Measurements from ENCODE around the gene ZSWIM4. TPM values are rescaled to one million over a fixed set of nuclear protein-coding genes. Genes with fewer than 3 reads are reported as not detected.

Gene ZSWIM4
- total and polyA plus RNA-seq, 2 experiments from 2014 or later: 5.4 to 42.3 TPM

GRCh38 chr19:13850910-13851733 lies 55.9 kb downstream of the ZSWIM4 start:
- DNase-seq (ENCODE audit: low spot score): no peak
- H3K9me2 ChIP-seq (ENCODE audit: insufficient read depth): no peaks in the 10 kb centered on the region
- no peak overlapping the region; the same call in 1 of the 2 replicates for H3K27ac Mint-ChIP-seq
- no peak; the same call in 2 of the 3 replicates for ATAC-seq
- peaks cover 19% of the 10 kb centered on the region for H3K4me1 ChIP-seq (ENCODE audit: insufficient read depth)
- peak overlapping the region; percentile 72; the same call in 1 of the 2 replicates for H3K4me2 ChIP-seq
- no peaks in the 10 kb centered on the region for H3K27me3 ChIP-seq (ENCODE audit: insufficient read depth)
- H3K27ac ChIP-seq (ENCODE audit: low read depth): peak overlapping the region; percentile 63; the same call in 1 of the 2 replicates
- peaks cover 16% of the 10 kb centered on the region for H3K4me1 Mint-ChIP-seq
- H3K9me3 Mint-ChIP-seq: no peaks in the 10 kb centered on the region
- peaks cover 23% of the 10 kb centered on the region for H3F3A ChIP-seq (replicated peaks; ENCODE audit: low read depth)
- no peaks in the 10 kb centered on the region for H3K36me3 Mint-ChIP-seq (ENCODE audit: low read depth)
- H3K36me3 ChIP-seq (ENCODE audit: insufficient read depth): no peaks in the 10 kb centered on the region
- H3K27me3 Mint-ChIP-seq (ENCODE audit: insufficient read depth, low read depth, poor library complexity): peaks cover 19% of the 10 kb centered on the region
- no peaks in the 10 kb centered on the region for H3K79me2 ChIP-seq (replicated peaks; ENCODE audit: insufficient read depth)
- no peak for TF ChIP-seq EZH2phosphoT487 (IDR thresholded peaks at IDR 0.05; ENCODE audit: unreplicated experiment)
- TF ChIP-seq EZH2 (IDR thresholded peaks at IDR 0.05; ENCODE audit: low read depth, unreplicated experiment): no peak
- TF ChIP-seq NANOG (IDR thresholded peaks at IDR 0.05; ENCODE audit: borderline replicate concordance): no peak
- no peak for TF ChIP-seq ETS1 (IDR thresholded peaks at IDR 0.05)
- no peak for TF ChIP-seq JUNB (IDR thresholded peaks at IDR 0.05; ENCODE audit: unreplicated experiment)
- TF ChIP-seq ZNF114 (CRISPR knock-in tag; IDR thresholded peaks at IDR 0.05): no peak
- TF ChIP-seq POLR2AphosphoS5 (IDR thresholded peaks at IDR 0.05; ENCODE audit: low read depth): no peak
- TF ChIP-seq, protein P1, sequence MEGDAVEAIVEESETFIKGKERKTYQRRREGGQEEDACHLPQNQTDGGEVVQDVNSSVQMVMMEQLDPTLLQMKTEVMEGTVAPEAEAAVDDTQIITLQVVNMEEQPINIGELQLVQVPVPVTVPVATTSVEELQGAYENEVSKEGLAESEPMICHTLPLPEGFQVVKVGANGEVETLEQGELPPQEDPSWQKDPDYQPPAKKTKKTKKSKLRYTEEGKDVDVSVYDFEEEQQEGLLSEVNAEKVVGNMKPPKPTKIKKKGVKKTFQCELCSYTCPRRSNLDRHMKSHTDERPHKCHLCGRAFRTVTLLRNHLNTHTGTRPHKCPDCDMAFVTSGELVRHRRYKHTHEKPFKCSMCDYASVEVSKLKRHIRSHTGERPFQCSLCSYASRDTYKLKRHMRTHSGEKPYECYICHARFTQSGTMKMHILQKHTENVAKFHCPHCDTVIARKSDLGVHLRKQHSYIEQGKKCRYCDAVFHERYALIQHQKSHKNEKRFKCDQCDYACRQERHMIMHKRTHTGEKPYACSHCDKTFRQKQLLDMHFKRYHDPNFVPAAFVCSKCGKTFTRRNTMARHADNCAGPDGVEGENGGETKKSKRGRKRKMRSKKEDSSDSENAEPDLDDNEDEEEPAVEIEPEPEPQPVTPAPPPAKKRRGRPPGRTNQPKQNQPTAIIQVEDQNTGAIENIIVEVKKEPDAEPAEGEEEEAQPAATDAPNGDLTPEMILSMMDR (conservative IDR thresholded peaks at IDR 0.05; ENCODE audit: low read depth in 2 of 2): no peak
- no peak for TF ChIP-seq STAT1 (IDR thresholded peaks at IDR 0.05; ENCODE audit: unreplicated experiment)
- TF ChIP-seq REST (IDR thresholded peaks at IDR 0.05; ENCODE audit: unreplicated experiment): no peak
- TF ChIP-seq CREB1 (CRISPR knock-in tag; IDR thresholded peaks at IDR 0.05; ENCODE audit: low read depth): no peak
- TF ChIP-seq, protein P2, sequence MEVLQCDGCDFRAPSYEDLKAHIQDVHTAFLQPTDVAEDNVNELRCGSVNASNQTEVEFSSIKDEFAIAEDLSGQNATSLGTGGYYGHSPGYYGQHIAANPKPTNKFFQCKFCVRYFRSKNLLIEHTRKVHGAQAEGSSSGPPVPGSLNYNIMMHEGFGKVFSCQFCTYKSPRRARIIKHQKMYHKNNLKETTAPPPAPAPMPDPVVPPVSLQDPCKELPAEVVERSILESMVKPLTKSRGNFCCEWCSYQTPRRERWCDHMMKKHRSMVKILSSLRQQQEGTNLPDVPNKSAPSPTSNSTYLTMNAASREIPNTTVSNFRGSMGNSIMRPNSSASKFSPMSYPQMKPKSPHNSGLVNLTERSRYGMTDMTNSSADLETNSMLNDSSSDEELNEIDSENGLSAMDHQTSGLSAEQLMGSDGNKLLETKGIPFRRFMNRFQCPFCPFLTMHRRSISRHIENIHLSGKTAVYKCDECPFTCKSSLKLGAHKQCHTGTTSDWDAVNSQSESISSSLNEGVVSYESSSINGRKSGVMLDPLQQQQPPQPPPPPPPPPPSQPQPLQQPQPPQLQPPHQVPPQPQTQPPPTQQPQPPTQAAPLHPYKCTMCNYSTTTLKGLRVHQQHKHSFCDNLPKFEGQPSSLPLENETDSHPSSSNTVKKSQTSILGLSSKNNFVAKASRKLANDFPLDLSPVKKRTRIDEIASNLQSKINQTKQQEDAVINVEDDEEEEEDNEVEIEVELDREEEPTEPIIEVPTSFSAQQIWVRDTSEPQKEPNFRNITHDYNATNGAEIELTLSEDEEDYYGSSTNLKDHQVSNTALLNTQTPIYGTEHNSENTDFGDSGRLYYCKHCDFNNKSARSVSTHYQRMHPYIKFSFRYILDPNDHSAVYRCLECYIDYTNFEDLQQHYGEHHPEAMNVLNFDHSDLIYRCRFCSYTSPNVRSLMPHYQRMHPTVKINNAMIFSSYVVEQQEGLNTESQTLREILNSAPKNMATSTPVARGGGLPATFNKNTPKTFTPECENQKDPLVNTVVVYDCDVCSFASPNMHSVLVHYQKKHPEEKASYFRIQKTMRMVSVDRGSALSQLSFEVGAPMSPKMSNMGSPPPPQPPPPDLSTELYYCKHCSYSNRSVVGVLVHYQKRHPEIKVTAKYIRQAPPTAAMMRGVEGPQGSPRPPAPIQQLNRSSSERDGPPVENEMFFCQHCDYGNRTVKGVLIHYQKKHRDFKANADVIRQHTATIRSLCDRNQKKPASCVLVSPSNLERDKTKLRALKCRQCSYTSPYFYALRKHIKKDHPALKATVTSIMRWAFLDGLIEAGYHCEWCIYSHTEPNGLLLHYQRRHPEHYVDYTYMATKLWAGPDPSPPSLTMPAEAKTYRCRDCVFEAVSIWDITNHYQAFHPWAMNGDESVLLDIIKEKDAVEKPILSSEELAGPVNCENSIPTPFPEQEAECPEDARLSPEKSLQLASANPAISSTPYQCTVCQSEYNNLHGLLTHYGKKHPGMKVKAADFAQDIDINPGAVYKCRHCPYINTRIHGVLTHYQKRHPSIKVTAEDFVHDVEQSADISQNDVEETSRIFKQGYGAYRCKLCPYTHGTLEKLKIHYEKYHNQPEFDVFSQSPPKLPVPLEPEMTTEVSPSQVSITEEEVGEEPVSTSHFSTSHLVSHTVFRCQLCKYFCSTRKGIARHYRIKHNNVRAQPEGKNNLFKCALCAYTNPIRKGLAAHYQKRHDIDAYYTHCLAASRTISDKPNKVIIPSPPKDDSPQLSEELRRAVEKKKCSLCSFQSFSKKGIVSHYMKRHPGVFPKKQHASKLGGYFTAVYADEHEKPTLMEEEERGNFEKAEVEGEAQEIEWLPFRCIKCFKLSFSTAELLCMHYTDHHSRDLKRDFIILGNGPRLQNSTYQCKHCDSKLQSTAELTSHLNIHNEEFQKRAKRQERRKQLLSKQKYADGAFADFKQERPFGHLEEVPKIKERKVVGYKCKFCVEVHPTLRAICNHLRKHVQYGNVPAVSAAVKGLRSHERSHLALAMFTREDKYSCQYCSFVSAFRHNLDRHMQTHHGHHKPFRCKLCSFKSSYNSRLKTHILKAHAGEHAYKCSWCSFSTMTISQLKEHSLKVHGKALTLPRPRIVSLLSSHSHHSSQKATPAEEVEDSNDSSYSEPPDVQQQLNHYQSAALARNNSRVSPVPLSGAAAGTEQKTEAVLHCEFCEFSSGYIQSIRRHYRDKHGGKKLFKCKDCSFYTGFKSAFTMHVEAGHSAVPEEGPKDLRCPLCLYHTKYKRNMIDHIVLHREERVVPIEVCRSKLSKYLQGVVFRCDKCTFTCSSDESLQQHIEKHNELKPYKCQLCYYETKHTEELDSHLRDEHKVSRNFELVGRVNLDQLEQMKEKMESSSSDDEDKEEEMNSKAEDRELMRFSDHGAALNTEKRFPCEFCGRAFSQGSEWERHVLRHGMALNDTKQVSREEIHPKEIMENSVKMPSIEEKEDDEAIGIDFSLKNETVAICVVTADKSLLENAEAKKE (CRISPR knock-in tag; IDR thresholded peaks at IDR 0.05): no peak
- no peak for TF ChIP-seq ZNF331 (CRISPR knock-in tag; IDR thresholded peaks at IDR 0.05; ENCODE audit: low read depth)
- H3K4me3 Mint-ChIP-seq: peak overlapping the region; percentile 58
- H4K20me1 ChIP-seq (replicated peaks; ENCODE audit: insufficient read depth): no peaks in the 10 kb centered on the region
- peak overlapping the region; percentile 91 for H2AFZ ChIP-seq
- peak overlapping the region; percentile 46; the same call in 1 of the 2 replicates for H3K4me3 ChIP-seq

Measured in GM23338 (cell line).